ENCODE measurements around the gene ZNF708.
"Not testable (repeated sequence)": the region's sequence is repeated elsewhere in the genome, so short reads cannot be mapped to it uniquely, and the experiment has no call there.

The ZNF708 gene

GRCh38 chr19:21328885-21329605 is at the start of gene ZNF708:
Gene ZNF708, minus strand, starts transcription at chr19:21329410. Its CDS starts 198 bp downstream, at chr19:21329212.
- DNase-seq (ENCODE audit: low spot score), result peak; percentile 90

- no peak for DNase-seq (ENCODE audit: low spot score)
Observed at GRCh38 chr19:21362291-21362690, 33.1 kb upstream of the ZNF708 start.

GRCh38 chr19:21358768-21359451 is 29.7 kb upstream of the ZNF708 start, which contains the start of gene ZNF738:
Gene ZNF738, plus strand, starts transcription at chr19:21359000. Its CDS starts 141 bp downstream, at chr19:21359141.
- DNase-seq (ENCODE audit: low spot score), result peak; percentile 93

GRCh38 chr19:21352830-21353229 is 23.6 kb upstream of the ZNF708 start:
- DNase-seq (ENCODE audit: low spot score), result no peak

- not testable (repeated sequence) for DNase-seq (ENCODE audit: low spot score)
Observed at GRCh38 chr19:21344841-21345240, 15.6 kb upstream of the ZNF708 start.

- DNase-seq (ENCODE audit: low spot score), result no peak
Observed at GRCh38 chr19:21335721-21336120, 6.5 kb upstream of the ZNF708 start.

GRCh38 chr19:21328406-21328805 is 804 bp downstream of the ZNF708 start:
- DNase-seq (ENCODE audit: low spot score), result no peak

GRCh38 chr19:21326169-21326568 is 3.0 kb downstream of the ZNF708 start:
- no peak for DNase-seq (ENCODE audit: low spot score)

GRCh38 chr19:21323000-21323399 is 6.2 kb downstream of the ZNF708 start:
- DNase-seq (ENCODE audit: low spot score), result no peak

- DNase-seq (ENCODE audit: low spot score), result no peak
Observed at GRCh38 chr19:21322528-21322927, 6.7 kb downstream of the ZNF708 start.

GRCh38 chr19:21321996-21322395 is 7.2 kb downstream of the ZNF708 start:
- DNase-seq (ENCODE audit: low spot score), result no peak

- no peak for DNase-seq (ENCODE audit: low spot score)
Observed at GRCh38 chr19:21321134-21321533, 8.1 kb downstream of the ZNF708 start.

- no peak for DNase-seq (ENCODE audit: low spot score)
Observed at GRCh38 chr19:21317821-21318220, 11.4 kb downstream of the ZNF708 start.

- DNase-seq (ENCODE audit: low spot score), result no peak
Observed at GRCh38 chr19:21314676-21315075, 14.5 kb downstream of the ZNF708 start.

GRCh38 chr19:21312807-21313206 is 16.4 kb downstream of the ZNF708 start:
- not testable (repeated sequence) for DNase-seq (ENCODE audit: low spot score)

- DNase-seq (ENCODE audit: low spot score), result no peak
Observed at GRCh38 chr19:21308773-21309172, 20.4 kb downstream of the ZNF708 start.

GRCh38 chr19:21306881-21307479 is 22.2 kb downstream of the ZNF708 start:
- not testable (repeated sequence) for DNase-seq (ENCODE audit: low spot score)

- not testable (repeated sequence) for DNase-seq (ENCODE audit: low spot score)
Observed at GRCh38 chr19:21293768-21294167, 35.4 kb downstream of the ZNF708 start.

GRCh38 chr19:21269813-21270212 is 59.4 kb downstream of the ZNF708 start:
- no peak for DNase-seq (ENCODE audit: low spot score)

GRCh38 chr19:21264891-21265290 is 64.3 kb downstream of the ZNF708 start:
- DNase-seq (ENCODE audit: low spot score), result no peak

GRCh38 chr19:21264416-21264815 is 64.8 kb downstream of the ZNF708 start:
- no peak for DNase-seq (ENCODE audit: low spot score)

GRCh38 chr19:21260848-21261381 is 68.3 kb downstream of the ZNF708 start:
- DNase-seq (ENCODE audit: low spot score), result not testable (repeated sequence)

Data from AG08396 (cell line).